OCI-LY7 (cell line): Measurements from ENCODE around the gene LMOD3. TPM values are rescaled to one million over a fixed set of nuclear protein-coding genes. Genes with fewer than 3 reads are reported as not detected.

Source experiments
- BruUV-seq: library from RNA; stranded (reverse); fragments of 400-500 nt; replicated peaks from 2 replicates; lab custom pipeline; 2021; lab: Mats Ljungman, UMichigan
- CTCF ChIA-PET: fragments of 300-600 bp; sonication (Branson Sonifier 250); formaldehyde crosslinking; loops from one replicate; lab custom pipeline; 2022; ENCODE audit warnings: antibody characterized with exemption; ENCODE audit not compliant: unreplicated experiment; lab: Charles Lee
- POLR2A ChIA-PET: fragments of 300-600 bp; sonication (Branson Sonifier 250); formaldehyde crosslinking; loops from one replicate; lab custom pipeline; 2022; ENCODE audit warnings: antibody characterized with exemption; lab: Charles Lee
- DNase-seq: peaks from one replicate; pipeline ENCODE4 v3.0.0-alpha.2; 2015; ENCODE audit warnings: low spot score
- H2AFZ ChIP-seq: fragments of 200-600 bp; sonication (generic), shearing (Covaris generic); 2 replicates; pipeline ENCODE4 v1.6.1; 2014; ENCODE audit warnings: mild to moderate bottlenecking, antibody characterized with exemption, low read length, moderate library complexity
- H3K27ac ChIP-seq: fragments of 200-600 bp; sonication (generic); 2 replicates; pipeline ENCODE4 v1.5.1; 2014; ENCODE audit warnings: mixed run types, low read depth, mild to moderate bottlenecking, moderate library complexity, low read length, inconsistent platforms; ENCODE audit not compliant: poor library complexity, severe bottlenecking
- H3K36me3 ChIP-seq: fragments of 200-600 bp; sonication (generic); 2 replicates; pipeline ENCODE4 v1.6.1; 2014; ENCODE audit warnings: mild to moderate bottlenecking, antibody characterized with exemption, low read length, moderate library complexity, mixed read lengths; ENCODE audit not compliant: insufficient read depth
- H3K4me1 ChIP-seq: fragments of 200-600 bp; sonication (generic); 2 replicates; pipeline ENCODE4 v1.5.1; 2014; ENCODE audit warnings: mild to moderate bottlenecking, low read length; ENCODE audit not compliant: insufficient read depth, poor library complexity, severe bottlenecking
- H3K4me2 ChIP-seq: fragments of 200-600 bp; sonication (generic); 2 replicates; pipeline ENCODE4 v1.6.1; 2014; ENCODE audit warnings: mild to moderate bottlenecking, low read length
- H3K4me3 ChIP-seq: fragments of 200-600 bp; sonication (generic); 2 replicates; pipeline ENCODE4 v1.5.1; 2014; ENCODE audit warnings: mild to moderate bottlenecking, low read depth, low read length; ENCODE audit not compliant: poor library complexity, severe bottlenecking
- H3K79me2 ChIP-seq: fragments of 200-600 bp; sonication (generic); 2 replicates; pipeline ENCODE4 v1.6.1; 2016; ENCODE audit warnings: low read depth, mild to moderate bottlenecking, low read length, moderate library complexity, mixed read lengths; ENCODE audit not compliant: insufficient read depth
- H3K9me2 ChIP-seq: fragments of 200-600 bp; sonication (generic); 2 replicates; pipeline ENCODE4 v1.6.1; 2016; ENCODE audit warnings: mild to moderate bottlenecking, low read length, mixed read lengths; ENCODE audit not compliant: insufficient read depth
- H3K9me3 ChIP-seq: fragments of 200-600 bp; sonication (generic); 2 replicates; pipeline ENCODE4 v1.6.1; 2014; ENCODE audit warnings: mild to moderate bottlenecking, mixed run types, low read length, mixed read lengths
- H4K20me1 ChIP-seq: fragments of 200-600 bp; sonication (generic); 2 replicates; pipeline ENCODE4 v1.6.1; 2014; ENCODE audit warnings: mild to moderate bottlenecking, antibody characterized with exemption, low read length, moderate library complexity, mixed read lengths; ENCODE audit not compliant: insufficient read depth
- CTCF ChIP-seq: fragments of 200-600 bp; sonication (generic); conservative IDR thresholded peaks from 2 replicates; pipeline ENCODE4 v1.5.1; 2014; ENCODE audit warnings: mild to moderate bottlenecking, antibody characterized with exemption, low read length, moderate library complexity, mixed read lengths
- EZH2phosphoT487 ChIP-seq: fragments of 200-600 bp; sonication (generic); IDR thresholded peaks from 2 replicates; pipeline ENCODE4 v1.6.1; 2018; ENCODE audit warnings: low read depth, borderline replicate concordance, mild to moderate bottlenecking, mixed run types, antibody characterized with exemption, low read length, moderate library complexity, mixed read lengths
- intact Hi-C: fragments of 100-400 bp; cut with micrococcal nuclease; formaldehyde crosslinking; loops from one replicate; pipeline ENCODE4 v1.10.0; 2022; ENCODE audit not compliant: unreplicated experiment
- total RNA-seq, 2 experiments: library from RNA; depleted of rRNA in 1 of 2; stranded (reverse); fragments of >200 nt in 1 of 2; shearing (Covaris generic) in 1 of 2; gene quantifications; 2 replicates each; pipeline ENCODE4 v1.2.3, GENCODE V29; 2014 to 2022

Gene LMOD3
- total RNA-seq, 2 experiments from 2014 or later, result not detected

- no peak overlapping the region for H3K4me3 ChIP-seq
- no peaks in the 10 kb centered on the region for H3K9me2 ChIP-seq
- H3K36me3 ChIP-seq, result no peaks in the 10 kb centered on the region
- no peaks in the 10 kb centered on the region for H3K4me1 ChIP-seq
- POLR2A ChIA-PET, result no interaction called here
- H2AFZ ChIP-seq, result no peak overlapping the region
- H3K79me2 ChIP-seq, result no peaks in the 10 kb centered on the region
- H3K27ac ChIP-seq, result no peak overlapping the region
- no peak for DNase-seq
- no TSS peak for BruUV-seq
- no peaks in the 10 kb centered on the region for H3K9me3 ChIP-seq
- TF ChIP-seq EZH2phosphoT487 (no peak), CTCF (no peak)
- H4K20me1 ChIP-seq, result no peaks in the 10 kb centered on the region
- H3K4me2 ChIP-seq, result no peak overlapping the region
- intact Hi-C loops, result no loop called here
- CTCF ChIA-PET, result no interaction called here
Observed at GRCh38 chr3:69116897-69117296, 5.5 kb downstream of the LMOD3 start.

DNA sequence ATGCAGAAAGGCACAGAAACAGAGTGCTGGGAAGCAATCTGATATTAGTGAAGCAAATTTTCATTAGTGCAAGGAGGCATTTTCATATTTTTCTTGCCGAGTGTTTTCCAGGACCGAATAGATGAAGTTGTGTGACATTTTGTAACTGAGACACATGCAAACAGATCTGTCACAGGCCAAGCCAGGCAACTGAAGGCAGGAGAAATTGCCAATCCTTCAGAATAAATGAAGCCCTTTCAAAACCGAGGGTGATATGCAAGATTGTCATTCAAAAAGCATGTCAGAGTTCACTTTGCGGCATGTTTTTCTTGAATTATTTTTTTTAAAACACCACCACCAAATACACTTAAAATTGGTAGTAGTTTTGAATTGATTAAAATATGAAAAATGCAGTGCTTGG, 6.2 kb downstream of the LMOD3 start:
- no peaks in the 10 kb centered on the region for H3K9me3 ChIP-seq
- no peak overlapping the region for H2AFZ ChIP-seq
- intact Hi-C loops, result no loop called here
- TF ChIP-seq EZH2phosphoT487 (no peak), CTCF (no peak)
- H3K9me2 ChIP-seq, result no peaks in the 10 kb centered on the region
- H3K4me1 ChIP-seq, result no peaks in the 10 kb centered on the region
- no peak for DNase-seq
- H3K4me2 ChIP-seq, result no peak overlapping the region
- ChIA-PET POLR2A (interaction anchor here (0.7 to 2.4 kb wide), 2 partner anchors 10 to 80 kb away, joined by 3 to 7 read pairs; no protein-coding TSS in a partner anchor), CTCF (no interaction called here)
- H3K4me3 ChIP-seq, result no peak overlapping the region
- BruUV-seq, result no TSS peak
- H4K20me1 ChIP-seq, result no peaks in the 10 kb centered on the region
- no peak overlapping the region for H3K27ac ChIP-seq
- H3K79me2 ChIP-seq, result no peaks in the 10 kb centered on the region
- H3K36me3 ChIP-seq, result no peaks in the 10 kb centered on the region

DNA sequence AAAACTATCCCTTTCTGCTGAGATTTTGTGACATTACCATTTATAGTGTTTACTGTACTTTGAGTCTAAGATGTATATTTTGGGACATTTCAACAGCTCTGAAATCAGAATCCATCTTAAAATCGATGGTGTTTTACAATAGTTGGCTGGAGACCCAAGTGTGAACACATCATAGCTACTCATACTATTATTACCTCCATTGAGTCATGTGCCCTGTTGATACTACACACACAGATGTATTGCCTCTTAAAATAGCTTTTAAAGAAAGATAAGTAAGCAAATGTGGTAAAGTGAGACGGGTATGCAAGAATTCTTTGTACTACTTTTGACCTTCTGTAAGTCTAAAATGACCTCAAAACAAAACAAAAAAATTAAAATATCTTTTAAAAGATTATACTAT, 6.7 kb downstream of the LMOD3 start:
- POLR2A ChIA-PET, result interaction anchor here (0.7 to 2.4 kb wide), 3 partner anchors 10 to 556 kb away, joined by 3 to 7 read pairs (median 3); no protein-coding TSS in a partner anchor

More for the DNA sequence above, 6.7 kb downstream of the LMOD3 start:
- no peak for DNase-seq
- CTCF ChIA-PET, result no interaction called here
- Histone ChIP-seq H3K27ac (no peak overlapping the region), H3K79me2 (no peaks in the 10 kb centered on the region), H4K20me1 (no peaks in the 10 kb centered on the region), H3K9me3 (no peaks in the 10 kb centered on the region), H3K4me2 (no peak overlapping the region), H3K4me3 (no peak overlapping the region), H2AFZ (no peak overlapping the region), H3K9me2 (no peaks in the 10 kb centered on the region), H3K4me1 (no peaks in the 10 kb centered on the region), H3K36me3 (no peaks in the 10 kb centered on the region)
- TF ChIP-seq CTCF (no peak), EZH2phosphoT487 (no peak)
- no TSS peak for BruUV-seq
- intact Hi-C loops, result no loop called here
